K562 (cell line): ENCODE measurements around the gene CHRNB4. TPM values are rescaled to one million over a fixed set of nuclear protein-coding genes. Genes with fewer than 3 reads are reported as not detected.

ENCODE experiments used
- ATAC-seq: fragments of 200-7000 bp; cut with Tn5 transposase; 3 replicates; pipeline ENCODE4 v1.9.1; 2020; ENCODE audit warnings: moderate library complexity
- BruUV-seq: library from RNA; stranded (reverse); fragments of 400-500 nt; replicated peaks from 2 replicates; lab custom pipeline; 2021; lab: Mats Ljungman, UMichigan
- CTCF ChIA-PET: fragments of 300-600 bp; formaldehyde crosslinking; extraction: SDS; loops from one replicate; lab custom pipeline; 2021; ENCODE audit warnings: low intra/inter-chr PET ratio; lab: Yijun Ruan, JAX
- POLR2A ChIA-PET: fragments of 300-600, 350-650 bp; sonication (Branson Sonifier 250); formaldehyde crosslinking; extraction: SDS; loops from one replicate; lab custom pipeline; 2021; ENCODE audit warnings: antibody characterized with exemption, inconsistent platforms; lab: Yijun Ruan, JAX
- DNase-seq, 4 experiments: peaks; one replicate each; pipeline versions ENCODE4 v3.0.0 to v3.0.0-alpha.2; 2011 to 2018; ENCODE audit warnings: low spot score in 3 of 4, mixed read lengths in 3 of 4; ENCODE audit errors: extremely low read depth in 1 of 4
- FAIRE-seq: peaks from 2 replicates; lab custom pipeline; 2011; peaks lifted over from hg19 to GRCh38; lab: Jason Lieb, UNC
- H2AFZ ChIP-seq: 2 replicates; pipeline ENCODE4 v1.6.0; 2011; ENCODE audit warnings: low read depth, low read length, control low read depth, inconsistent platforms
- H3K27ac ChIP-seq: fragments of 200-600 bp; 3 replicates; pipeline ENCODE4 v1.8.0; 2011; ENCODE audit warnings: low read depth, mild to moderate bottlenecking, control low read depth, inconsistent platforms, low read length, moderate library complexity, mixed read lengths; ENCODE audit errors: extremely low read depth
- H3K27me3 ChIP-seq, 2 experiments: fragments of 300-600 bp in 1 of 2; 2 replicates in 1 of 2; 3 replicates in 1 of 2; pipeline versions ENCODE4 v1.6.0 to v1.8.0; 2011; ENCODE audit warnings: inconsistent platforms in 2 of 2, low read length in 2 of 2, mild to moderate bottlenecking in 1 of 2, mixed read lengths in 1 of 2, moderate library complexity in 1 of 2; ENCODE audit not compliant: control insufficient read depth in 2 of 2, insufficient read depth in 2 of 2
- H3K36me3 ChIP-seq: fragments of 300-600 bp; 3 replicates; pipeline ENCODE4 v1.8.0; 2011; ENCODE audit warnings: mild to moderate bottlenecking, low read length, inconsistent platforms; ENCODE audit not compliant: control insufficient read depth, insufficient read depth
- H3K4me1 ChIP-seq, 2 experiments: fragments of 200-600 bp in 1 of 2; replicated peaks in 1 of 2; 2 replicates in 1 of 2; 3 replicates in 1 of 2; pipeline versions ENCODE4 v1.5.1 to v1.8.0; 2011; ENCODE audit warnings: inconsistent platforms in 2 of 2, low read length in 2 of 2, mild to moderate bottlenecking in 1 of 2, mixed read lengths in 1 of 2, moderate library complexity in 1 of 2; ENCODE audit not compliant: control insufficient read depth in 2 of 2, insufficient read depth in 2 of 2
- H3K4me2 ChIP-seq: 2 replicates; pipeline ENCODE4 v1.6.1; 2011; ENCODE audit warnings: low read length, control low read depth, inconsistent platforms, mixed read lengths; ENCODE audit not compliant: insufficient read depth
- H3K4me3 ChIP-seq: fragments of 200-600 bp; sonication (generic), shearing (Covaris generic); 2 replicates; pipeline ENCODE4 v1.5.1; 2016; ENCODE audit warnings: control low read depth, inconsistent platforms
- H3K79me2 ChIP-seq: fragments of 200-600 bp; 3 replicates; pipeline ENCODE4 v1.8.0; 2011; ENCODE audit warnings: low read length, inconsistent platforms; ENCODE audit not compliant: control insufficient read depth, insufficient read depth
- H3K9ac ChIP-seq, 2 experiments: 2 replicates each; pipeline versions ENCODE4 v1.6.0 to v1.6.1; 2011; ENCODE audit warnings: low read depth in 2 of 2, low read length in 2 of 2, control low read depth in 1 of 2, inconsistent platforms in 1 of 2, mild to moderate bottlenecking in 1 of 2, mixed read lengths in 1 of 2; ENCODE audit not compliant: insufficient read depth in 1 of 2
- H3K9me1 ChIP-seq: one replicate; pipeline ENCODE4 v1.6.0; 2011; ENCODE audit warnings: inconsistent platforms, mild to moderate bottlenecking, low read length, moderate library complexity; ENCODE audit not compliant: control insufficient read depth, insufficient read depth
- H3K9me3 ChIP-seq: replicated peaks from 2 replicates; pipeline ENCODE4 v1.5.1; 2011; ENCODE audit warnings: low read depth, low read length, inconsistent platforms; ENCODE audit not compliant: control insufficient read depth, insufficient read depth
- H4K20me1 ChIP-seq: replicated peaks from 2 replicates; pipeline ENCODE4 v1.6.1; 2011; ENCODE audit warnings: low read length, inconsistent platforms, mixed read lengths; ENCODE audit not compliant: control insufficient read depth, insufficient read depth
- CTCF ChIP-seq, 3 experiments: IDR thresholded peaks in 2 of 3; conservative IDR thresholded peaks in 1 of 3; 2 replicates each; pipeline ENCODE4 v1.5.1; 2011 to 2012; ENCODE audit warnings: low read length in 3 of 3, mild to moderate bottlenecking in 3 of 3, control low read depth in 2 of 3, improper control_type of control experiment in 1 of 3, inconsistent platforms in 1 of 3, low read depth in 1 of 3, mixed read lengths in 1 of 3, moderate library complexity in 1 of 3; ENCODE audit not compliant: insufficient read depth in 2 of 3
- SMAD2 ChIP-seq: fragments of 150-350 bp; IDR thresholded peaks from 2 replicates; pipeline ENCODE4 v1.6.1; 2014; ENCODE audit warnings: low read depth, mild to moderate bottlenecking, low read length
- WGBS: fragments of 100-300 bp; shearing (Covaris generic); methylation state at CpG from one replicate; pipeline ENCODE4 v1.1.6; 2016; ENCODE audit warnings: low coverage, mixed read lengths; ENCODE audit not compliant: insufficient coverage; ENCODE audit errors: missing lambda C conversion rate; 5-methylcytosine and 5-hydroxymethylcytosine counted together
- in situ Hi-C: fragments of 300-500 bp; cut with MboI; formaldehyde crosslinking; loops from 4 replicates; pipeline ENCODE4 v1.15.0; 2018; ENCODE audit warnings: inconsistent platforms, mixed read lengths
- intact Hi-C: fragments of 100-400 bp; cut with micrococcal nuclease; formaldehyde crosslinking; loops from 2 replicates; pipeline ENCODE4 v1.14.2; 2022
- polyA plus RNA-seq, 8 experiments: library from polyadenylated mRNA; depleted of rRNA in 4 of 8; stranded (reverse) in 5 of 8; unstranded in 3 of 8; fragments of >200 nt; fragmentation: Nextera tagmentation in 2 of 8; fragmentation: Illumina TruSeq in 1 of 8; extraction: Ambion mirVana in 2 of 8; extraction: Trizol in 1 of 8; gene quantifications; 2 replicates each; pipeline versions ENCODE4 v1.2.1 to v1.2.3, GENCODE V29; 2011 to 2014; ENCODE audit warnings: inconsistent platforms in 1 of 8, missing spikeins in 1 of 8
- total RNA-seq, 7 experiments: library from RNA; depleted of rRNA in 6 of 7; stranded (reverse); fragments of >200 nt in 6 of 7; fragmentation: Illumina TruSeq in 2 of 7; extraction: Trizol in 2 of 7; gene quantifications; 2 replicates each; pipeline versions ENCODE4 v1.2.1 to v1.2.3, GENCODE V29; 2011 to 2021; ENCODE audit warnings: low replicate concordance in 1 of 7

CHRNB4 gene
- total and polyA plus RNA-seq, 9 of the 15 experiments (the other 6 are each of a cell fraction or from before 2014, with no cell fraction given) = 0.08 to 0.18 TPM; not detected in 7

GRCh38 chr15:78620021-78620526, 20.9 kb downstream of the CHRNB4 start:
- Histone ChIP-seq H3K36me3 (no peaks in the 10 kb centered on the region), H4K20me1 (no peaks in the 10 kb centered on the region; the same call in none of the 2 replicates), H3K79me2 (no peaks in the 10 kb centered on the region), H3K9me1 (no peaks in the 10 kb centered on the region), H3K4me3 (no peak overlapping the region), H3K4me2 (no peak overlapping the region), H3K4me1 (peaks cover 0 to 12% of the 10 kb centered on the region in 2 experiments; a peak in 1 of 5 replicates)
- ChIA-PET CTCF (no interaction called here), POLR2A (interaction anchor here (0.6 kb wide), 1 partner anchor 312 kb away, joined by 3 read pairs; no protein-coding TSS in a partner anchor)
- no peak for FAIRE-seq
- BruUV-seq = no TSS peak
- 12% methylated on average over 18 of the region's 41 CpGs for WGBS
- TF ChIP-seq SMAD2 = no peak
- TF ChIP-seq CTCF (IDR thresholded peaks at IDR 0.05 in 2 of 3, conservative IDR thresholded peaks at IDR 0.05 in 1 of 3; ENCODE audit: insufficient read depth in 2 of 3, low read depth in 1 of 3, low read length in 3 of 3) = peak in 2 of 3 experiments; percentile 17 to 49; a peak in 2 of 6 replicates
- TF ChIP-seq, all 486 proteins: peak for 1
- ATAC-seq (no peak), DNase-seq (no peak)
- H2AFZ ChIP-seq = no peak overlapping the region
- H3K27me3 ChIP-seq = peaks cover 28 to 47% of the 10 kb centered on the region in 2 experiments
- no peak overlapping the region for H3K27ac ChIP-seq
- intact Hi-C loops (no loop called here), in situ Hi-C loops (no loop called here)
- H3K9ac ChIP-seq = no peak overlapping the region
- no peaks in the 10 kb centered on the region for H3K9me3 ChIP-seq
